ENCODE results near the gene SIKE1. TPM values are rescaled to one million over a fixed set of nuclear protein-coding genes. Genes with fewer than 3 reads are reported as not detected.

Gene SIKE1
- total RNA-seq, 4 donors from 2014 or later = 19.8 to 58.1 (median 44.0) TPM

- no peaks in the 10 kb centered on the region for H3K36me3 ChIP-seq
- no peaks in the 10 kb centered on the region for H3K27me3 ChIP-seq
- peak overlapping the region; percentile 98 to 100 (median 99) for H3K27ac ChIP-seq
- no peak for DNase-seq (ENCODE audit: low spot score in 2 of 2)
- TF ChIP-seq POLR2A (IDR thresholded peaks at IDR 0.05) (no peak), EP300 (IDR thresholded peaks at IDR 0.05) (no peak), CTCF (IDR thresholded peaks at IDR 0.05) (no peak)
- peak overlapping the region; percentile 64 to 99 (median 88) for H3K4me3 ChIP-seq
- H3K4me1 ChIP-seq = peaks cover 0 to 42% (median 29%) of the 10 kb centered on the region in 4 donors
- no peaks in the 10 kb centered on the region for H3K9me3 ChIP-seq
- WGBS, 2 donors = 18% methylated on average over 6 of the region's 6 CpGs
These were observed 22.1 kb downstream of the SIKE1 start for GRCh38 chr1:114758256-114758832.

- no peaks in the 10 kb centered on the region for H3K36me3 ChIP-seq
- no peaks in the 10 kb centered on the region for H3K27me3 ChIP-seq
- H3K27ac ChIP-seq = peak within 1 kb of the TSS; percentile 98 to 100 (median 99)
- peak within 1 kb of the TSS; percentile 64 to 99 (median 88) for H3K4me3 ChIP-seq
- H3K9me3 ChIP-seq = no peaks in the 10 kb centered on the region
- peaks cover 0 to 49% (median 33%) of the 10 kb centered on the region in 4 donors for H3K4me1 ChIP-seq
- peak; percentile 93 to 97 for DNase-seq (ENCODE audit: low spot score in 2 of 2)
- WGBS, 2 donors = 1% methylated on average over 49 to 50 of the region's 50 CpGs
- TF ChIP-seq CTCF (IDR thresholded peaks at IDR 0.05) = peak in 4 of 5 experiments; percentile 6 to 50 (median 26)
- TF ChIP-seq POLR2A (IDR thresholded peaks at IDR 0.05) = peak; percentile 81 to 95
- TF ChIP-seq EP300 (IDR thresholded peaks at IDR 0.05) = peak in 1 of 2 donors; percentile 97
These were observed 22.8 kb downstream of the SIKE1 start, which contains the start of gene CSDE1 for GRCh38 chr1:114757455-114758255. TSS of gene CSDE1 (minus strand) at chr1:114757984. CDS start at chr1:114739890, 18,094 bp downstream.

GRCh38 chr1:114756949-114757454, 23.5 kb downstream of the SIKE1 start:
- Histone ChIP-seq H3K9me3 (no peaks in the 10 kb centered on the region), H3K27me3 (no peaks in the 10 kb centered on the region), H3K4me3 (peak overlapping the region; percentile 64 to 99 (median 88)), H3K27ac (peak overlapping the region; percentile 98 to 100 (median 99)), H3K36me3 (no peaks in the 10 kb centered on the region), H3K4me1 (peaks cover 0 to 56% (median 38%) of the 10 kb centered on the region in 4 donors)
- no peak for TF ChIP-seq EP300 (IDR thresholded peaks at IDR 0.05)
- no peak for TF ChIP-seq CTCF (IDR thresholded peaks at IDR 0.05)
- no peak for TF ChIP-seq POLR2A (IDR thresholded peaks at IDR 0.05)
- 0% methylated on average over 17 of the region's 17 CpGs for WGBS, 2 donors
- peak; percentile 21 to 41 for DNase-seq (ENCODE audit: low spot score in 2 of 2)

GRCh38 chr1:114756009-114756892, 24.2 kb downstream of the SIKE1 start:
- 28 to 31% methylated on average over 14 of the region's 14 CpGs for WGBS, 2 donors
- no peaks in the 10 kb centered on the region for H3K9me3 ChIP-seq
- H3K4me3 ChIP-seq = peak overlapping the region; percentile 64 to 99 (median 88)
- TF ChIP-seq CTCF (IDR thresholded peaks at IDR 0.05) = no peak
- no peak for TF ChIP-seq EP300 (IDR thresholded peaks at IDR 0.05)
- no peak for TF ChIP-seq POLR2A (IDR thresholded peaks at IDR 0.05)
- H3K27me3 ChIP-seq = no peaks in the 10 kb centered on the region
- peaks cover 0 to 63% (median 43%) of the 10 kb centered on the region in 4 donors for H3K4me1 ChIP-seq
- no peak for DNase-seq (ENCODE audit: low spot score in 2 of 2)
- no peaks in the 10 kb centered on the region for H3K36me3 ChIP-seq
- H3K27ac ChIP-seq = peak overlapping the region in 3 of 4 donors; percentile 98 to 99 (median 99)
